H1 (cell line): ENCODE measurements around the gene MOGAT2. TPM values are rescaled to one million over a fixed set of nuclear protein-coding genes. Genes with fewer than 3 reads are reported as not detected.

Source experiments
- CTCF ChIA-PET: fragments of 300-600 bp; sonication (Branson Sonifier 250); formaldehyde crosslinking; loops from one replicate; lab custom pipeline; 2021; ENCODE audit not compliant: partially characterized antibody; lab: Charles Lee
- POLR2A ChIA-PET: fragments of 300-600 bp; sonication (Branson Sonifier 250); formaldehyde crosslinking; loops from one replicate; lab custom pipeline; 2021; ENCODE audit warnings: inconsistent platforms; ENCODE audit not compliant: partially characterized antibody; lab: Charles Lee
- DNase-seq, 2 experiments: peaks; one replicate each; pipeline versions ENCODE4 v3.0.0 to v3.0.0-alpha.2; 2010 to 2022; ENCODE audit warnings: low spot score in 2 of 2, low read depth in 1 of 2, mixed read lengths in 1 of 2
- FAIRE-seq: peaks from 2 replicates; lab custom pipeline; 2011; peaks lifted over from hg19 to GRCh38; lab: Jason Lieb, UNC
- H2AFZ ChIP-seq: 2 replicates; pipeline ENCODE4 v1.8.1; 2012; ENCODE audit warnings: low read length, inconsistent platforms
- H2AK5ac ChIP-seq: 2 replicates; pipeline ENCODE4 v1.6.1; 2013; ENCODE audit warnings: low read depth, low read length
- H2BK120ac ChIP-seq: replicated peaks from 2 replicates; pipeline ENCODE3; 2013; ENCODE audit warnings: low read depth, low read length, inconsistent platforms
- H2BK12ac ChIP-seq: 2 replicates; pipeline ENCODE4 v1.6.1; 2013; ENCODE audit warnings: low read depth, low read length
- H2BK15ac ChIP-seq: 2 replicates; pipeline ENCODE4 v1.6.1; 2013; ENCODE audit warnings: low read length
- H2BK20ac ChIP-seq: 2 replicates; pipeline ENCODE4 v1.6.1; 2013; ENCODE audit warnings: low read length
- H2BK5ac ChIP-seq: 2 replicates; pipeline ENCODE4 v1.6.1; 2013; ENCODE audit warnings: low read depth, low read length
- H3K14ac ChIP-seq: 2 replicates; pipeline ENCODE4 v1.6.1; 2013; ENCODE audit warnings: inconsistent platforms; ENCODE audit not compliant: insufficient read length
- H3K18ac ChIP-seq: 2 replicates; pipeline ENCODE4 v1.6.1; 2013; ENCODE audit warnings: low read length; ENCODE audit errors: extremely low read depth
- H3K23ac ChIP-seq: 2 replicates; pipeline ENCODE4 v1.6.1; 2013; ENCODE audit warnings: inconsistent platforms; ENCODE audit not compliant: insufficient read length
- H3K23me2 ChIP-seq: 2 replicates; pipeline ENCODE4 v1.6.1; 2013; ENCODE audit warnings: low read depth, low read length
- H3K27ac ChIP-seq: 2 replicates; pipeline ENCODE4 v1.6.1; 2011; ENCODE audit warnings: low read depth, low read length, inconsistent platforms
- H3K27me3 ChIP-seq, 4 experiments: replicated peaks in 1 of 4; 1 replicate in 1 of 4; 2 replicates in 3 of 4; pipeline versions ENCODE4 v1.6.1 to v1.8.1; 2011 to 2013; ENCODE audit warnings: low read length in 3 of 4, mild to moderate bottlenecking in 3 of 4, inconsistent platforms in 2 of 4, mixed read lengths in 2 of 4, moderate library complexity in 1 of 4; ENCODE audit not compliant: control insufficient read depth in 3 of 4, insufficient read depth in 3 of 4; ENCODE audit errors: extremely low read depth in 1 of 4
- H3K36me3 ChIP-seq, 4 experiments: 2 replicates each; pipeline versions ENCODE4 v1.6.1 to v1.8.1; 2011 to 2013; ENCODE audit warnings: mild to moderate bottlenecking in 4 of 4, low read length in 3 of 4, moderate library complexity in 2 of 4, control low read depth in 1 of 4, inconsistent platforms in 1 of 4; ENCODE audit not compliant: insufficient read depth in 4 of 4, control insufficient read depth in 2 of 4
- H3K4ac ChIP-seq: replicated peaks from 2 replicates; pipeline ENCODE3; 2013; ENCODE audit warnings: low read length, low read depth, mixed read lengths, inconsistent platforms; ENCODE audit not compliant: insufficient read length
- H3K4me1 ChIP-seq, 4 experiments: replicated peaks in 1 of 4; 1 replicate in 1 of 4; 2 replicates in 3 of 4; pipeline versions ENCODE4 v1.6.1 to v1.8.1; 2011 to 2013; ENCODE audit warnings: low read length in 3 of 4, inconsistent platforms in 2 of 4, mixed read lengths in 1 of 4; ENCODE audit not compliant: insufficient read depth in 4 of 4, control insufficient read depth in 3 of 4
- H3K4me2 ChIP-seq, 2 experiments: 2 replicates each; pipeline versions ENCODE4 v1.6.1 to v1.8.1; 2011 to 2013; ENCODE audit warnings: low read depth in 2 of 2, low read length in 2 of 2, control low read depth in 1 of 2, inconsistent platforms in 1 of 2, mild to moderate bottlenecking in 1 of 2; ENCODE audit not compliant: insufficient read depth in 1 of 2
- H3K4me3 ChIP-seq, 4 experiments: fragments of 200-600, 300-600 bp in 1 of 4; sonication (generic), shearing (Covaris generic), sonication (Bioruptor Twin) in 1 of 4; 2 replicates each; pipeline versions ENCODE4 v1.5.1 to v1.8.1; 2011 to 2016; ENCODE audit warnings: low read length in 4 of 4, low read depth in 3 of 4, control low read depth in 2 of 4, inconsistent platforms in 2 of 4, mild to moderate bottlenecking in 2 of 4, mixed read lengths in 1 of 4, moderate library complexity in 1 of 4; ENCODE audit not compliant: insufficient read depth in 2 of 4; ENCODE audit errors: extremely low read depth in 1 of 4
- H3K56ac ChIP-seq: replicated peaks from 2 replicates; pipeline ENCODE3; 2013; ENCODE audit warnings: low read depth, mild to moderate bottlenecking, mixed read lengths, low read length, inconsistent platforms; ENCODE audit not compliant: insufficient read length
- H3K79me1 ChIP-seq: 2 replicates; pipeline ENCODE4 v1.6.1; 2013; ENCODE audit warnings: low read depth, low read length, control low read depth
- H3K79me2 ChIP-seq, 2 experiments: 2 replicates each; pipeline versions ENCODE4 v1.6.1 to v1.8.1; 2012 to 2013; ENCODE audit warnings: low read length in 2 of 2, mild to moderate bottlenecking in 2 of 2, inconsistent platforms in 1 of 2; ENCODE audit not compliant: insufficient read depth in 2 of 2, control insufficient read depth in 1 of 2
- H3K9ac ChIP-seq, 4 experiments: replicated peaks in 1 of 4; 1 replicate in 1 of 4; 2 replicates in 3 of 4; pipeline versions ENCODE4 v1.6.1 to v1.8.1; 2011 to 2013; ENCODE audit warnings: low read depth in 3 of 4, low read length in 3 of 4, control low read depth in 2 of 4, mild to moderate bottlenecking in 2 of 4, moderate library complexity in 2 of 4, inconsistent platforms in 1 of 4; ENCODE audit errors: extremely low read depth in 1 of 4
- H3K9me3 ChIP-seq, 2 experiments: 2 replicates each; pipeline versions ENCODE4 v1.6.1 to v1.8.1; 2012 to 2013; ENCODE audit warnings: mild to moderate bottlenecking in 2 of 2, moderate library complexity in 2 of 2, control low read depth in 1 of 2, inconsistent platforms in 1 of 2, low read depth in 1 of 2, low read length in 1 of 2, mixed read lengths in 1 of 2; ENCODE audit not compliant: insufficient read depth in 2 of 2
- H4K20me1 ChIP-seq, 2 experiments: replicated peaks in 1 of 2; 2 replicates each; pipeline versions ENCODE3 to v1.8.1; 2011 to 2013; ENCODE audit warnings: inconsistent platforms in 2 of 2, low read length in 2 of 2, mild to moderate bottlenecking in 1 of 2; ENCODE audit not compliant: insufficient read depth in 2 of 2, control insufficient read depth in 1 of 2
- H4K5ac ChIP-seq: 2 replicates; pipeline ENCODE4 v1.6.1; 2013; ENCODE audit warnings: low read length, low read depth, mixed read lengths, inconsistent platforms; ENCODE audit not compliant: insufficient read length
- H4K8ac ChIP-seq: 2 replicates; pipeline ENCODE4 v1.8.0; 2013; ENCODE audit warnings: mild to moderate bottlenecking, moderate library complexity, low read length, inconsistent platforms; ENCODE audit not compliant: insufficient read depth; ENCODE audit errors: extremely low read depth
- H4K91ac ChIP-seq: replicated peaks from 2 replicates; pipeline ENCODE3; 2013; ENCODE audit warnings: low read length, mixed read lengths, inconsistent platforms; ENCODE audit not compliant: insufficient read length
- CREB1 ChIP-seq: IDR thresholded peaks from 2 replicates; pipeline ENCODE4 v1.6.1; 2012; ENCODE audit warnings: inconsistent platforms
- CTBP2 ChIP-seq: IDR thresholded peaks from 2 replicates; pipeline ENCODE4 v1.7.0; 2011; ENCODE audit warnings: borderline replicate concordance, mild to moderate bottlenecking, moderate library complexity, mixed read lengths, low read length; ENCODE audit not compliant: insufficient read depth, insufficient read length
- HDAC2 ChIP-seq, 2 experiments: fragments of 300-600 bp in 1 of 2; sonication (generic) in 1 of 2; IDR thresholded peaks; 2 replicates each; pipeline ENCODE4 v1.6.1; 2011 to 2012; ENCODE audit warnings: low read depth in 2 of 2, low read length in 2 of 2, mild to moderate bottlenecking in 2 of 2, moderate library complexity in 2 of 2, borderline replicate concordance in 1 of 2, inconsistent platforms in 1 of 2
- MAFK ChIP-seq: IDR thresholded peaks from 2 replicates; pipeline ENCODE4 v1.6.1; 2012; ENCODE audit warnings: low read depth, mild to moderate bottlenecking, improper control_type of control experiment, low read length
- SP2 ChIP-seq: IDR thresholded peaks from 2 replicates; pipeline ENCODE4 v1.6.1; 2012; ENCODE audit warnings: mild to moderate bottlenecking, low read length, inconsistent platforms
- WGBS, 2 experiments: shearing (Covaris generic) in 1 of 2; methylation state at CpG; one replicate each; pipeline versions ENCODE4 v1.1.6 to v1.1.7; 2013 to 2015; ENCODE audit warnings: low lambda C conversion rate in 2 of 2, mixed read lengths in 2 of 2, inconsistent platforms in 1 of 2, low coverage in 1 of 2, missing lambda C conversion rate in 1 of 2; ENCODE audit not compliant: insufficient replicate concordance in 2 of 2, insufficient coverage in 1 of 2, insufficient read length in 1 of 2; ENCODE audit errors: extremely low coverage in 1 of 2, missing lambda C conversion rate in 1 of 2; 5-methylcytosine and 5-hydroxymethylcytosine counted together
- polyA plus RNA-seq, 7 experiments: library from polyadenylated mRNA; depleted of rRNA in 3 of 7; stranded (reverse) in 5 of 7; unstranded in 2 of 7; fragments of >200 nt in 5 of 7; fragments of 200-250 nt in 2 of 7; gene quantifications; 1 replicate in 5 of 7; 2 replicates in 1 of 7; 4 replicates in 1 of 7; pipeline versions ENCODE4 v1.2.1 to v1.2.3, GENCODE V29; 2011 to 2013; ENCODE audit warnings: missing spikeins in 2 of 7, mixed read lengths in 2 of 7
- total RNA-seq: library from RNA; stranded (reverse); fragmentation: NEBNext Ultra II Directional; extraction: Animal tissue kit (Norgen Biotek cat#: 25700); gene quantifications from 2 replicates; pipeline ENCODE4 v1.2.1, GENCODE V29; 2021
- TF ChIP-seq, protein P1 (sequence below): IDR thresholded peaks from 2 replicates; pipeline ENCODE4 v1.6.1; 2011; ENCODE audit warnings: low read length, improper control_type of control experiment
- TF ChIP-seq, protein P2 (sequence below): IDR thresholded peaks from 2 replicates; pipeline ENCODE4 v1.6.1; 2012; ENCODE audit warnings: inconsistent platforms
- TF ChIP-seq, protein P3 (sequence below): IDR thresholded peaks from 2 replicates; pipeline ENCODE4 v1.6.1; 2012; ENCODE audit warnings: inconsistent platforms

MOGAT2 gene
- total and polyA plus RNA-seq, 2 of the 8 experiments (the other 6 are each of a cell fraction or from before 2014, with no cell fraction given) = not detected

DNA sequence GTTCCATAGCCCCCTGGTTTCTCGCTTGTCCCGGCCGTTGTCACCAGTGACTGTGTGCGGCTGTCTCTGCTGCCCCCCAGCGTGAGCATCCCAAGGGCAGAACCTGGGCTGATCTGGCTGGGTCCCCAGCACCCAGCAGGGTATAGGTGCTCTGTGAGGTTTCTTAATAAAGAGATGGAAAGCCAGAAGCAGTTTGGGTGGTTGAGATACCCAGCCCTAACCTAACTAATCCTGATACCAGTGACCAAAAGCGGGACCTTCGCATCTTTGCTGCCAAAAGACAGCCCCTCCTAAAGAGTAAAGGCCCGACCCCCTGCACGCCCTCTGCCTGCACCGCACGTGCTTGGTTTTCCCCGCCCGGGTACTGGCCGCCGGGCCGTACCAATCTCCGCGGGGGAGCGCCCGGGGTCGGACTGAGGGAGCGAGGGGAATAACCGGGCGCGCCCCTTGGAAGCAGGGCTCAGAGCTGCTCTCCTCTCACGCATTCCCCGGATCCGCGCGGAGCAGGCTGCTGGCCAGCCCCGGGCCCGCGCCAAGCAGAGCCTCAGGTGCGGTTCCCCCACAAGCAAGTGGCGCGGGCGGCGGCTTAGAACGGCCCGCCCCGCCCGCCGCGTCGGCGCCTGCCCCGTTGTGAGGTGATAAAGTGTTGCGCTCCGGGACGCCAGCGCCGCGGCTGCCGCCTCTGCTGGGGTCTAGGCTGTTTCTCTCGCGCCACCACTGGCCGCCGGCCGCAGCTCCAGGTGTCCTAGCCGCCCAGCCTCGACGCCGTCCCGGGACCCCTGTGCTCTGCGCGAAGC is 50.7 kb downstream of the MOGAT2 start, which contains the start of gene DGAT2:
Gene DGAT2, plus strand, starts transcription at position 667 of the 797 bp plus-strand sequence. CDS start 214 bp downstream, outside the sequence.
- Histone ChIP-seq H3K27me3 (peaks cover 14 to 54% (median 37%) of the 10 kb centered on the region in 4 experiments), H4K20me1 (no peaks in the 10 kb centered on the region), H2BK5ac (peak within 1 kb of the TSS; percentile 49; the same call in 1 of the 2 replicates), H2BK12ac (peak within 1 kb of the TSS; percentile 68; the same call in 1 of the 2 replicates), H3K9ac (peak within 1 kb of the TSS in 3 of 4 experiments; percentile 56 to 66 (median 63); a peak in 5 of 7 replicates), H4K5ac (peak within 1 kb of the TSS; percentile 53), H3K56ac (no peak within 1 kb of the TSS), H3K36me3 (no peaks in the 10 kb centered on the region), H3K4me1 (peaks cover 0 to 16% (median 9%) of the 10 kb centered on the region in 4 experiments; a peak in 5 of 7 replicates), H3K4me3 (peak within 1 kb of the TSS; percentile 26 to 63 (median 32)), H3K23ac (no peak within 1 kb of the TSS), H3K79me2 (no peaks in the 10 kb centered on the region), H3K4me2 (peak within 1 kb of the TSS; percentile 89 to 95), H3K4ac (no peak within 1 kb of the TSS), H2AFZ (no peak within 1 kb of the TSS; the same call in 1 of the 2 replicates), H2BK20ac (0 out of 2 replicates have a peak within 1 kb of the TSS, but pooled peaks have one; percentile 67), H2AK5ac (0 out of 2 replicates have a peak within 1 kb of the TSS, but pooled peaks have one; percentile 0), H2BK120ac (no peak within 1 kb of the TSS), H3K27ac (no peak within 1 kb of the TSS), H4K91ac (peak within 1 kb of the TSS; percentile 71), H3K14ac (no peak within 1 kb of the TSS), H3K79me1 (no peaks in the 10 kb centered on the region), H2BK15ac (peak within 1 kb of the TSS; percentile 40; the same call in 1 of the 2 replicates), H3K9me3 (peaks cover 0 to 2% of the 10 kb centered on the region in 2 experiments; a peak in 1 of 4 replicates), H3K23me2 (peaks cover 6% of the 10 kb centered on the region; the same call in 1 of the 2 replicates), H4K8ac (peak within 1 kb of the TSS; percentile 98), H3K18ac (peak within 1 kb of the TSS; percentile 90)
- ChIA-PET CTCF (interaction anchor here (0.6 to 1.6 kb wide), 4 partner anchors 9 to 98 kb away, joined by 3 to 4 read pairs (median 3); no protein-coding TSS in a partner anchor), POLR2A (interaction anchor here (0.6 to 1.8 kb wide), 5 partner anchors 22 to 551 kb away, joined by 3 to 4 read pairs (median 3); partner anchors contain the start of gene UVRAG)
- WGBS, 2 experiments = 8% methylated on average over 56 of the region's 66 CpGs; no CpG with 5 or more reads in 1 of the 2 experiments
- FAIRE-seq = no peak
- peak; percentile 33 to 85 for DNase-seq
- TF ChIP-seq MAFK (no peak), CTBP2 (peak; percentile 28), HDAC2 (IDR thresholded peaks at IDR 0.05; ENCODE audit: borderline replicate concordance in 1 of 2, low read depth in 2 of 2, low read length in 2 of 2) (peak in 1 of 2 experiments; percentile 29; a peak in 2 of 4 replicates), CREB1 (peak; percentile 36; the same call in 1 of the 2 replicates), SP2 (no peak)
- TF ChIP-seq, protein P1, sequence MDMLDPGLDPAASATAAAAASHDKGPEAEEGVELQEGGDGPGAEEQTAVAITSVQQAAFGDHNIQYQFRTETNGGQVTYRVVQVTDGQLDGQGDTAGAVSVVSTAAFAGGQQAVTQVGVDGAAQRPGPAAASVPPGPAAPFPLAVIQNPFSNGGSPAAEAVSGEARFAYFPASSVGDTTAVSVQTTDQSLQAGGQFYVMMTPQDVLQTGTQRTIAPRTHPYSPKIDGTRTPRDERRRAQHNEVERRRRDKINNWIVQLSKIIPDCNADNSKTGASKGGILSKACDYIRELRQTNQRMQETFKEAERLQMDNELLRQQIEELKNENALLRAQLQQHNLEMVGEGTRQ = no peak
- TF ChIP-seq, protein P2, sequence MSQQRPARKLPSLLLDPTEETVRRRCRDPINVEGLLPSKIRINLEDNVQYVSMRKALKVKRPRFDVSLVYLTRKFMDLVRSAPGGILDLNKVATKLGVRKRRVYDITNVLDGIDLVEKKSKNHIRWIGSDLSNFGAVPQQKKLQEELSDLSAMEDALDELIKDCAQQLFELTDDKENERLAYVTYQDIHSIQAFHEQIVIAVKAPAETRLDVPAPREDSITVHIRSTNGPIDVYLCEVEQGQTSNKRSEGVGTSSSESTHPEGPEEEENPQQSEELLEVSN = peak; percentile 99
- TF ChIP-seq, protein P3, sequence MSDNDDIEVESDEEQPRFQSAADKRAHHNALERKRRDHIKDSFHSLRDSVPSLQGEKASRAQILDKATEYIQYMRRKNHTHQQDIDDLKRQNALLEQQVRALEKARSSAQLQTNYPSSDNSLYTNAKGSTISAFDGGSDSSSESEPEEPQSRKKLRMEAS = peak; percentile 99
